IMR-90 (cell line): ENCODE data around the gene AGAP1. TPM values are rescaled to one million over a fixed set of nuclear protein-coding genes. Genes with fewer than 3 reads are reported as not detected.

Experiments
- ATAC-seq: fragments of 200-7000 bp; cut with Tn5 transposase; 2 replicates; pipeline ENCODE4 v1.9.1; 2020; ENCODE audit warnings: low read depth, mild to moderate bottlenecking, moderate library complexity
- BruUV-seq: library from RNA; stranded (reverse); fragments of 400-500 nt; replicated peaks from 2 replicates; lab custom pipeline; 2021; lab: Mats Ljungman, UMichigan
- CTCF ChIA-PET: fragments of 300-600 bp; formaldehyde crosslinking; extraction: SDS; loops from one replicate; lab custom pipeline; 2021; ENCODE audit warnings: antibody characterized with exemption; lab: Yijun Ruan, JAX
- POLR2A ChIA-PET: fragments of 300-600 bp; sonication (Branson Sonifier 250); formaldehyde crosslinking; loops from one replicate; lab custom pipeline; 2022; ENCODE audit warnings: antibody characterized with exemption; ENCODE audit not compliant: unreplicated experiment; lab: Charles Lee
- DNase-seq: peaks from one replicate; pipeline ENCODE4 v3.0.0; 2013
- H2AFZ ChIP-seq: replicated peaks from 2 replicates; pipeline ENCODE3; 2013; ENCODE audit warnings: low read length, mild to moderate bottlenecking; ENCODE audit not compliant: poor library complexity
- H2AK5ac ChIP-seq: 2 replicates; pipeline ENCODE4 v1.6.1; 2013; ENCODE audit warnings: low read depth, low read length, inconsistent platforms
- H2AK9ac ChIP-seq: replicated peaks from 2 replicates; pipeline ENCODE3; 2013; ENCODE audit warnings: mild to moderate bottlenecking, low read depth, low read length, moderate library complexity; ENCODE audit not compliant: poor library complexity
- H2BK120ac ChIP-seq: 2 replicates; pipeline ENCODE4 v1.6.1; 2013; ENCODE audit warnings: low read depth, low read length, inconsistent platforms
- H2BK15ac ChIP-seq: 3 replicates; pipeline ENCODE4 v1.6.1; 2013; ENCODE audit warnings: low read depth, low read length, inconsistent platforms
- H2BK20ac ChIP-seq: 2 replicates; pipeline ENCODE4 v1.6.1; 2013; ENCODE audit warnings: low read depth, mild to moderate bottlenecking, inconsistent platforms, low read length, moderate library complexity
- H2BK5ac ChIP-seq: 2 replicates; pipeline ENCODE4 v1.6.1; 2013; ENCODE audit warnings: mild to moderate bottlenecking, low read depth, low read length, inconsistent platforms; ENCODE audit not compliant: poor library complexity, severe bottlenecking
- H3K14ac ChIP-seq: replicated peaks from 2 replicates; pipeline ENCODE4 v1.6.1; 2013; ENCODE audit warnings: low read depth, low read length, inconsistent platforms
- H3K18ac ChIP-seq: 2 replicates; pipeline ENCODE4 v1.6.1; 2013; ENCODE audit warnings: low read depth, low read length, control low read depth
- H3K23ac ChIP-seq: 2 replicates; pipeline ENCODE4 v1.6.1; 2013; ENCODE audit warnings: low read depth, low read length, inconsistent platforms
- H3K27ac ChIP-seq: 2 replicates; pipeline ENCODE4 v1.5.1; 2013; ENCODE audit warnings: mild to moderate bottlenecking, control low read depth, low read length; ENCODE audit not compliant: insufficient read depth
- H3K27me3 ChIP-seq: 2 replicates; pipeline ENCODE4 v1.6.1; 2013; ENCODE audit warnings: low read length; ENCODE audit not compliant: control insufficient read depth, insufficient read depth
- H3K36me3 ChIP-seq: 2 replicates; pipeline ENCODE4 v1.6.1; 2013; ENCODE audit warnings: low read length, mixed read lengths; ENCODE audit not compliant: control insufficient read depth, insufficient read depth
- H3K4ac ChIP-seq: 2 replicates; pipeline ENCODE4 v1.6.1; 2013; ENCODE audit warnings: low read depth, low read length, inconsistent platforms
- H3K4me1 ChIP-seq: 2 replicates; pipeline ENCODE4 v1.6.1; 2013; ENCODE audit warnings: low read length, mixed read lengths; ENCODE audit not compliant: control insufficient read depth, insufficient read depth
- H3K4me2 ChIP-seq: 2 replicates; pipeline ENCODE4 v1.6.1; 2013; ENCODE audit warnings: low read depth, mild to moderate bottlenecking, control low read depth, low read length, moderate library complexity
- H3K4me3 ChIP-seq: 2 replicates; pipeline ENCODE4 v1.5.1; 2013; ENCODE audit warnings: low read depth, mild to moderate bottlenecking, control low read depth, low read length, moderate library complexity; ENCODE audit not compliant: insufficient read depth
- H3K56ac ChIP-seq: 2 replicates; pipeline ENCODE4 v1.6.1; 2013; ENCODE audit warnings: low read length, inconsistent platforms; ENCODE audit not compliant: insufficient read depth; ENCODE audit errors: extremely low read depth
- H3K79me1 ChIP-seq, 2 experiments: 2 replicates each; pipeline ENCODE4 v1.6.1; 2013; ENCODE audit warnings: low read length in 2 of 2, inconsistent platforms in 1 of 2, low read depth in 1 of 2
- H3K9ac ChIP-seq: 2 replicates; pipeline ENCODE4 v1.6.1; 2013; ENCODE audit warnings: low read depth, low read length, control low read depth
- H3K9me1 ChIP-seq: 2 replicates; pipeline ENCODE4 v1.6.1; 2013; ENCODE audit warnings: low read length, inconsistent platforms; ENCODE audit not compliant: insufficient read depth
- H3K9me3 ChIP-seq: 2 replicates; pipeline ENCODE4 v1.6.1; 2013; ENCODE audit warnings: low read length; ENCODE audit not compliant: control insufficient read depth, insufficient read depth
- H4K20me1 ChIP-seq: 2 replicates; pipeline ENCODE4 v1.6.1; 2013; ENCODE audit warnings: low read length, inconsistent platforms; ENCODE audit not compliant: insufficient read depth
- H4K5ac ChIP-seq: 2 replicates; pipeline ENCODE4 v1.6.1; 2013; ENCODE audit warnings: mild to moderate bottlenecking, low read depth, low read length, control low read depth
- H4K8ac ChIP-seq, 2 experiments: 2 replicates each; pipeline ENCODE4 v1.6.1; 2013; ENCODE audit warnings: low read depth in 2 of 2, low read length in 2 of 2, control low read depth in 1 of 2, inconsistent platforms in 1 of 2
- H4K91ac ChIP-seq: 2 replicates; pipeline ENCODE4 v1.6.1; 2013; ENCODE audit warnings: low read depth, low read length, inconsistent platforms; ENCODE audit not compliant: insufficient read depth
- ELK1 ChIP-seq: fragments of 150-350 bp; IDR thresholded peaks from 2 replicates; pipeline ENCODE4 v1.6.1; 2016; ENCODE audit warnings: low read depth, mild to moderate bottlenecking, low read length, moderate library complexity, borderline replicate concordance
- WGBS, 2 experiments: methylation state at CpG; one replicate each; pipeline versions ENCODE4 v1.1.5 to v1.1.7; 2013; ENCODE audit warnings: missing lambda C conversion rate in 2 of 2; ENCODE audit not compliant: insufficient read length in 1 of 2; ENCODE audit errors: extremely low coverage in 2 of 2; 5-methylcytosine and 5-hydroxymethylcytosine counted together
- dilution Hi-C: fragments of 300-500 bp; cut with HindIII; formaldehyde crosslinking; loops from one replicate; pipeline ENCODE4 v1.14.3; 2018; ENCODE audit warnings: low sequenced_read_pairs; ENCODE audit not compliant: unreplicated experiment
- in situ Hi-C: fragments of 300-500 bp; cut with MboI; formaldehyde crosslinking; loops from 3 replicates; pipeline ENCODE4 v1.14.3; 2019; ENCODE audit warnings: low sequenced_read_pairs, inconsistent platforms, mixed read lengths
- intact Hi-C: fragments of 100-400 bp; cut with micrococcal nuclease; formaldehyde crosslinking; loops from 2 replicates; pipeline ENCODE4 v1.10.0; 2022
- polyA plus RNA-seq, 3 experiments: library from polyadenylated mRNA; depleted of rRNA; stranded (reverse); fragments of >200 nt; gene quantifications; 2 replicates each; pipeline ENCODE4 v1.2.3, GENCODE V29; 2012; ENCODE audit warnings: low replicate concordance in 1 of 3
- total RNA-seq: library from RNA; depleted of rRNA; stranded (reverse); fragments of >200 nt; gene quantifications from 2 replicates; pipeline ENCODE4 v1.2.3, GENCODE V29; 2012

The AGAP1 gene
- total and polyA plus RNA-seq, 2 of the 4 experiments (the other 2 are of a cell fraction), result 15.1 to 16.4 TPM

GRCh38 chr2:235812185-235812665 is 318.4 kb downstream of the AGAP1 start:
- Histone ChIP-seq H3K23ac (no peak overlapping the region), H3K14ac (no peak overlapping the region), H3K4me1 (peaks cover 8% of the 10 kb centered on the region), H2AK9ac (no peak overlapping the region), H3K4me2 (no peak overlapping the region), H4K5ac (no peak overlapping the region), H3K36me3 (peaks cover 27% of the 10 kb centered on the region), H3K79me1 (peaks cover 0 to 4% of the 10 kb centered on the region in 2 experiments; a peak in 1 of 4 replicates), H3K4ac (no peak overlapping the region), H2AFZ (no peak overlapping the region), H2BK20ac (no peak overlapping the region), H4K8ac (no peak overlapping the region), H3K27me3 (no peaks in the 10 kb centered on the region), H3K9me3 (no peaks in the 10 kb centered on the region), H4K20me1 (peaks cover 3% of the 10 kb centered on the region), H2AK5ac (no peak overlapping the region), H3K56ac (no peak overlapping the region), H3K9me1 (peaks cover 11% of the 10 kb centered on the region), H3K4me3 (no peak overlapping the region), H3K9ac (no peak overlapping the region), H2BK5ac (no peak overlapping the region), H3K27ac (no peak overlapping the region), H2BK15ac (no peak overlapping the region), H3K18ac (no peak overlapping the region), H2BK120ac (no peak overlapping the region), H4K91ac (no peak overlapping the region)
- intact Hi-C loops, result no loop called here
- TF ChIP-seq ELK1, result no peak
- ChIA-PET POLR2A (interaction anchor here (0.6 kb wide), 1 partner anchor 1587 kb away, joined by 5 read pairs; no protein-coding TSS in a partner anchor), CTCF (no interaction called here)
- in situ Hi-C loops, result no loop called here
- ATAC-seq (no peak), DNase-seq (no peak)
- dilution Hi-C loops, result no loop called here
- BruUV-seq, result no TSS peak
- 99% methylated on average over 12 of the region's 18 CpGs; no CpG with 5 or more reads in 1 of the 2 experiments for whole genome bisulfite sequencing, 2 experiments
